COR-L47 (cell line): ENCODE measurements around the gene ZNF768.

Experiments
- DNase-seq: peaks from one replicate; lab custom pipeline; 2025; lab: John Stamatoyannopoulos, UW

Gene ZNF768

DNA sequence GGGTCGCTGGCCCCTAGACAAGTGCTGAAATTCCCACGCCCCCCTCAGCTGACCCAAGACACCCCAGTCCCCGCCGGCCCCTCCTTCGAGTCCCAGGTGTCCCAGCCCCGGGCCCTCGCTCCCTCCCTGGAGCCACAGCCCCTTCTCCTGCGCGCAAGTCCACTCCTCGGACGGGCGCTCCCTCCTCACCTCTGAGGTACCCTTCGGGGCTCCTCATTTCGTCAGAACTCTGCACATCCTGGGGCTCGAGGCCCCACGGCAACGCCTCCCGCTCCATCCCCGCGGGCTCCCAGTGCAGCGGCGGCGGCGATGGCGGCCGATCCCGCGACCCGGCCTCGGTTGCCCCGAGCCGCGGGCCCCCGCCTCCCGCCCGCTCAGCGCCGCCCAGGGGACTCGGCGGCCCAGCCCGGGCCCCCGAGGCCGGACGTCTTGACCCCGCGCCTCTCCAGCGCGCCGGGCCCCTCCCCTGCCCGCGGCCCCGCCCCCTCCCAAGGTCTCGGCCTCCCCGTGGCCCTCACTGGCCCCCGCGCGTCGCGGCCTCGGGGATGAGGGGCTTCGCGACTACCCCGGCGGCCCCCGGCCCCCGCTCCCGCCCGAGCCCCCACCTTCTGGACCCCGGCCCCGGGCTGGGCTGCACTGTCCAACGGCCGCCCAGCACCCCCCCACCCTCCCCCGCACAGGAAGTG, at the start of gene ZNF768:
Gene ZNF768, minus strand, starts transcription at position 430 of the 686 bp plus-strand sequence. Its CDS starts 153 bp downstream, at position 277.
- DNase-seq: no peak

DNA sequence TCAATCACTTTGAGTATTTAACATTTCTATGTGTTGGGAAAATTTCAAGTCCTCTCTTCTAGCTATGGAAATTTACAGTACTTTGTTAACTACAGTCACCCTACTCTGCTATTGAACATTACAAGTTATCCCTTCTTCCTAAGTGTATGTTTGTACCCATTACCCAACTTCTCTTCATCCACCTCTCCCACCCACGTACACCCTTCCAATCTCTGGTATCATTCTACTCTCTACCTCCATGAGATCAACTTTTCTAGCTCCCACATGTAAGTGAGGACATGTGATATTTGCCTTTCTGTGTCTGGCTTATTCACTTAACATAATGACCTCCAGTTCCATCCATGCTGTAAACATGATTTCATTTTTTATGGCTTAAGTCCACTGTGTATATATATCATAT, 48.3 kb upstream of the ZNF768 start:
- DNase-seq: no peak

DNA sequence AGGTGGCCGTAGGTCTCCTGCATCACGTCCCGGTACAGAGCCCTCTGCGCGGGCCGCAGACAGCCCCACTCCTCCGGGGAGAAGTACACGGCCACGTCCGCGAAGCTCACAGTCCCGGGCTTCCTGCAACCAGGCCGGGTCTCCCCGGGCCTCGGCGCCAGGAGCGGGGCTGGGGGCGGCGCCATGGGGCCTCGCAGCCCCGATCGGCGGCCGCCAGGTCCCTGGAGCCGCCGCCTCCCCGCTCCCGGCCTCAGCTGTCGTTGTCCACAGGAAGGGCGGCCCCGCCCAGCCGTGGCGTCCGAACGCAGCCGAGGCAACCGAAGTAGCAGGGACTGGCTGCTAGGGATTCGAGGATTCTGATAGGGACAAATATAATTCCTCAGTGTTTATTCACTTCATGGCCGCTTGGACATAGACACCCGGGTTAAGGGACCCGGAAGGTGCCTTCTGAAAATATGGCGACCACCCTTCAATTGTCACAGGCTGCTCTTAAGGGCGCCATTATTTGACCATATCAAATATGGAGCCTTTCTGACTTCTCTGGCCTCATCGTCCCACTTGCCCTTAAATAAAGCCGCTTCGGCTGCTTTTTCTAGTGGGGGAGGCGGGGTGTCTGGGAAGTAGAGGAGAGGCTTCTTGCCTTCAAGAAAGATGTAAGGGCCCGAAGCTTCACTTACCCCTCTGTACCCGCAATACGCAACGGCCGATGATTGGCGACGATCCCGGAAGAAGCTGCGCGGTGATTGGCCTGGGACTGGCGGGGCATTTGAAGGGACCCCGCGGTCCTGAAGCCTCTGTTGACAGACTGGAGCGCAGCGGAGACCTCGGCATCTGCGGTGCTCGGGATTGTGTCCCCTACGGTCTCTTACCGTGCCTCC, 45.3 kb upstream of the ZNF768 start, which contains the start of gene ZNF688:
Gene ZNF688, minus strand, starts transcription at position 270 of the 878 bp plus-strand sequence. Its CDS starts 85 bp downstream, at position 185.
- DNase-seq: peak; percentile 94

- no peak for DNase-seq
Measured at GRCh38 chr16:30570636-30571444, 44.5 kb upstream of the ZNF768 start.

GRCh38 chr16:30569746-30570635, 43.6 kb upstream of the ZNF768 start:
- DNase-seq: no peak

DNA sequence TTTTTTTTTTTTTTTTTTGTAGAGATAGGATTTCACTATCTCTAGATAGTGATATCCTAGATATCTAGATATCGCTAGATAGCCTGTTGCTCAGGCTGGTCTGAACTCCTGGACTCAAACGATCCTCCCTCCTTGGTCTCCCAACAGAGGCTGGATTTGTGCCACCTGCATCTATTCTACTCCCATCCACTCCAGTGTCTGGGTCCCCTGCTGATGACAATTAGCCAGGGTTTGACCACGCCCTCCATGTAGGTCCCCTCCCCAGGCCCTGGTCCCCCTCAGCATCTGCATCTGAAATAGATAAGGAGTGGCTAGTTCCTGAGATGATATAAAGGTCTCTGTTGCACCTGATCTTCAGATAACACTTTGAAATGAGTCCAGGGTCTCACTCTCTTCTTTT, 42.9 kb upstream of the ZNF768 start:
- DNase-seq: no peak

GRCh38 chr16:30567991-30568638, 41.7 kb upstream of the ZNF768 start:
- DNase-seq: no peak

DNA sequence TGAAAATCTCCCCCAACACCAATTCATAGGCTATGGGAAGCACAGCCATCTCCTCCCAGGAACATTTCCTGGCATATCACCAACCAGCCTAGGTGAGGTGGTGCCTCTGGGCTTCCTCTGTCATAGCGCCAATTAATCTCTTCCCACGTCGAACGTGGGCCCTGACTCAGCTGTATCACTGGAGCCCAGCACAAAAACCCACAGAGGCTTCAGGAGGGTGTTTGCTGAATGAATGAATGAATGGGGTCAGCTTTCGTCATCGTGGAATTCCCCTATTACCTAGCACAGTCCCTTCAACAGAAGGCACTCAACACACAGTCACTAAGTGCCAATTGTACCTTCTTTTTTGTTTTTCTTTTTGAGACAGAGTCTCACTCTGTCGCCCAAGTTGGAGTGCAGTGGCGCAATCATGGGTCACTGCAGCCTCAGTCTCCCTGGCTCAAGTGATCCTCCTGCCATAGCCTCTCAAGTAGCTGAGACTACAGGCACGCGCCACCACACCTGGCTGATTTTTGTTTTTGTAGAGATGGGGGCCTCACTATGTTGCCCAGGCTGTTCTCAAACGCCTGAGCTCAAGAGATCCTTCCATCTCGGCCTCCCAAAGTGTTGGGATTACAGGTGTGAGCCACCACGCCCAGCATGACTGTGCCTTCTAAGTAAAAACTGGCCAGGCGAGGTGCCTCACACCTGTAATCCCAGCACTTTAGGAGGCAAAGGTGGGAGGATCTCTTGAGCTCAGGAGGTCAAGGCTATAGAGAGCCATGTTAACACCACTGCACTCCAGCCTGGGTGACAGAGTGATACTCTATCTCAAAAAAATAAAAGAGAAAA, 41.0 kb upstream of the ZNF768 start:
- no peak for DNase-seq

DNA sequence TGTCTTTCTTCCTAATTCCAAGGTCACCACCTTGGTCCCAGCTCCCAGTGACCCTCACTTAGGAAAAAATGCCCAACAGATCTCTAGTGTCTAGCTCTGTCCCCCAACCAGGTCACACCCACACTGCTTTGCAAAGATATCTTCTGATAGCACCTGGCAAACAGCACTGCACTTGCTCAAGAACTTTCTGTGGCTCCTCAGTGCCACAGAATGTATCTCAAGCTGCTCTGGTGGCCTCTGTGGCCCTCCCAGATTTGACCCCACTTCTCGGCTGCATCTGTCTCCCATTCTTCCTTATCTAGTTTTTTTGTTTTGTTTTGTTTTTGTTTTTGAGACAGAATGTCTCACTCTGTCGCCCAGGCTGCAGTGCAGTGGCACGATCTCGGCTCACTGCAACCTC, 40.2 kb upstream of the ZNF768 start:
- no peak for DNase-seq

DNA sequence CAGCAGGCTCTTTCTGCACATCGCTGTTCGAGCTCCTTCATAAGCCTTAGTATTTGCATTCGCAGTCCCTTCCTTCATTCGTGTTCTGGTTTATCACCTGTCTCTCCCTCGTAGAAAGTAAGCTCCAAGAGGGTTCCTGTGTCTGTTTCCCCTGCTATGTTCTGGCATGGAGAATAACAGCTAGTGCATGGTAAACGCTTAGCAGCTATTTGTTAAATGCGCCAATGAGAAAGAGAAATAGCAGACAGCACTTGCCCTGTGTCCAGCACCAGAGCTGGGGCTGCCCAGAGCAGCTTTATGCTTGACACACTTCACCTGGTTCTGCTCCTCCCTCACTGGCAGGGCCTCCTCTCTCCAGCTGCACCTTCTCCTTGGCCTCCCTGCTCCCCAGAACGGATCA, 39.6 kb upstream of the ZNF768 start:
- no peak for DNase-seq

DNA sequence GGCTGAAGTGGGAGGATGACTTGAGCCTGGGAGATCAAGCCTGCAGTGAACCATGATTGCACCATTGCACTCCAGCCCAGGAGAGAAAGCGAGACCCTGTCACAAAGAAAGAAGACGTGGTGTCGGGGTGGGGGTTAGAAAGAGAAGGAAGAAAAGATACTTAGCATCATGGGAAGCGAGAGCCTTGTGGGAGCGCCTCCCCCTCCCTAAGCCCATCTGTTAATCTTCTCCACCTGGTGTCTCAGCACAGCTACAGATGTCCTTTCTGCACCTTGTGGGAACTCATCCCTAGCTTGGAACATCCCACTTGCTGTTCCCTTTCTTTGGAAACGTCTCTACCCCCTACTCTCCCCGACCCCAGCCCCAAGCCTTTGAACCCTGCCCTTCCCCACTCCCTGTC, 39.2 kb upstream of the ZNF768 start:
- DNase-seq: no peak

DNA sequence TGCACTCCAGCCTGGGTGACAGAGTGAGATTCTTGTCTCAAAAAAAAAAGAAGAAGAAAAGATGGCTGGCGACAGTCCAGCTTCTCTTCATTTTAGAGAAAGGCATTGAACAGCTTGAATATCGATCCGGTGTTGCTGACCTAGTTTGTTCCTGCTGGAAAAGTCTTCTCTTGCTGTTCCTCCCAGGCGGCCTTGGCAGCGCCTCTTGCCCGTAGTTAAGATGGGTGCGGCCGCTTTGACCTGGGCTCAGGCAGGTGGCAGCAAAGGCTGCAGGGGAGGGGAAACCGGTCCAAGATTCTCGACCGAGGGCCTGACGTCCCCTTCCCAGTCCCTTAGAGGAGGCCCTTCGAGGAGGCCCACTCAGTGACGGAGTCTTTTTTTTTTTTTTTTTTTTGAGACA, 35.7 kb upstream of the ZNF768 start:
- DNase-seq: no peak

DNA sequence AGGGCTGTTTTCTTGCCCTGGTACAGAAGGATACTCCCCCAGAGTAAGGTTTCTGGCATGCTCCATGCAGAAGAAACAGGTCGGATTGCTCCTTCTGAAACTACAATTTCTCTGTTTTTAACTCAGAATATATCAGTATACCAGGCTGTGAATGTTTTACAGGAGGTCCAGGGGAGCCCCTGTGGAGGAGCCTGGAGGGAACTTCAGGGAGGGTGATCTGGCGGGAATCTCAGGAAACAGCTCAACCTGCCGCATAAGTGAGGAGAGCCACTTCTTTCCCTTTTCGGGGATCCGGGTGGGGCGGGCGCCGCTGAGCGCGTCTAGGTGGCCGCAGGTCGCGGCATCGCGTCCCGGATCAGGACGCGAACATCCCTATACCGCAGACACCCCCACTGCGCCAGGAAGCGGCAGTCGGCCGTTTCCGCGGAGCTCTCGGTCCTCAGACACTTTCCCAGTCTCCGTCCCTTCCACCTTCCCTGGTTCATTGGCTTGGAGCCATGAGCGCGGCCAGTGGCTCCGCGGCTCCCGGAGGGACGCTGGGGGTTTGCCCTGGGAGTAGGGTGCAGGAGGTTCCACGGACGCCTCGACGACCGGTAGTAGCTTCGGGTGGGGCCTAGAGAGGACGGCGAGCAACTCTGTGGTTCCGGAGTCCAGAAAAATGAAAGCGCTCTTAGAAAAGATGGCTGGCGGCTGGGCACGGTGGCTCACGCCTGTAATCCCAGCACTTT, 34.9 kb upstream of the ZNF768 start:
- DNase-seq: no peak

GRCh38 chr16:30559690-30560089, 33.3 kb upstream of the ZNF768 start:
- no peak for DNase-seq

GRCh38 chr16:30558789-30559377, 32.5 kb upstream of the ZNF768 start:
- no peak for DNase-seq

GRCh38 chr16:30557957-30558788, 31.8 kb upstream of the ZNF768 start, which contains the start of gene ZNF764:
ZNF764 (minus strand) TSS chr16:30558374; CDS start chr16:30558182, 192 bp downstream.
- peak; percentile 97 for DNase-seq

DNA sequence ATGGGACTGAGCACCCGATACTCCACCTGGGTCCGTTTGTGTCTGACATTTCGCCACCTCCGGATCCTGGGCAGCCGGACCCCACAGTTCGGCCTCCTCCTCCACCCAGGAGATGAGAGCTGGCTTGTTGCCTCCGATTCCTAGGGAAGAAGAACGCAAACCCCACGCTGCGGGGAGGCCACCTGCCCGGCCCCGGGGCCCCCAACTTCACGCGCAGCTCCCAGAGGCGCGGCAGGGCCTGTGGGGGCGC, 31.3 kb upstream of the ZNF768 start:
- no peak for DNase-seq

- no peak for DNase-seq
Measured at GRCh38 chr16:30556125-30556473, 29.7 kb upstream of the ZNF768 start.
